C4-2B (cell line): ENCODE results near the gene TTC31.
"Not testable (repeated sequence)": the region's sequence is repeated elsewhere in the genome, so short reads cannot be mapped to it uniquely, and the experiment has no call there.

ENCODE experiments used
- CTCF ChIP-seq: fragments of 450-650 bp; conservative IDR thresholded peaks from 2 replicates; pipeline ENCODE4 v1.5.1; 2017; ENCODE audit warnings: mild to moderate bottlenecking
- ZFX ChIP-seq: fragments of 450-650 bp; IDR thresholded peaks from 2 replicates; pipeline ENCODE4 v1.6.1; 2017

DNA sequence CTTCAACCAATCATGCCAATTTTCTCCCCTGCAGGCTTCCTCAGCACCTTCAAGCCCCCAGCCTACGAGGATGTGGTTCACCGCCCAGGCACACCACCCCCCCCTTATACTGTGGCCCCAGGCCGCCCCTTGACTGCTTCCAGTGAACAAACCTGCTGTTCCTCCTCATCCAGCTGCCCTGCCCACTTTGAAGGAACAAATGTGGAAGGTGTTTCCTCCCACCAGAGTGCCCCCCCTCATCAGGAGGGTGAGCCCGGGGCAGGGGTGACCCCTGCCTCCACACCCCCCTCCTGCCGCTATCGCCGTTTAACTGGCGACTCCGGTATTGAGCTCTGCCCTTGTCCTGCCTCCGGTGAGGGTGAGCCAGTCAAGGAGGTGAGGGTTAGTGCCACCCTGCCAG is 22.7 kb upstream of the TTC31 start:
- not testable (repeated sequence) for TF ChIP-seq CTCF, ZFX
